ENCODE data around the gene SLC1A5.

DNA sequence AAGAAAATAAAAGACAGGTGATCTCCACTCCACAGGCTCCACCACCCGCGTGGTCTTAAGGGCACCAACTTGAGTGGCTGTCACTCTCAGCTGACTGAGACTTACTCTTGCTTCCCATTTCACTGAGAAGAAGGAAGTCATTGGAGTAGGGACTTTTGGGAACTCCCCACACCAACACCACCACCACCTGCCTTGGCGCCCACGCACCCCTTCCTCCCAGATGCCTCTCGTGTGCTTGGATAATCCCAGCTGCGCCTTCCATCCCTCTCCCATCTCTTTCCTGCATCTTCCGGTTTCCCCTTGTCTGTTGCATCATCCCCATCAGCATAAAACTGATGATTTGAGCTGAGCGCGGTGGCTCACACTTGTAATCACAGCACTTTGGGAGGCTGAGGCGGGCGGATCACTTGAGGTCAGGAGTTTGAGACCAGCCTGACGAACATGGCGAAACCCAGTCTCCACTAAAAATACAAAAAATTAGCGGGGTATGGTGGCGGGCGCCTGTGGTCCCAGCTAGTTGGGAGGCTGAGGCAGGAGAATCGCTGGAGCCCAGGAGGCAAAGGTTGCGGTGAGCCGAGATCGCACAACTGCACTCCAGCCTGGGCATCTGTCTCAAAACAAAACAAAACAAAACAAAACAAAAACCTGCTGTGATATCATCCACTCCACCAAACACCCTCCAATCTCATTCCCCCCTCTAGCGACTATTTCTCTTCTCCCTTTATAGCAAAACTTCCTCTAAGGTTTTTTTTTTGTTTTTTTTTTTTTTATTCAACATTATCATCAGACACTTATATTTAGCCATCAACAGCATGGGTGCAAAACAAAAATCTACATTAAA lies 36.7 kb upstream of the SLC1A5 start:
- TF ChIP-seq, protein P1, sequence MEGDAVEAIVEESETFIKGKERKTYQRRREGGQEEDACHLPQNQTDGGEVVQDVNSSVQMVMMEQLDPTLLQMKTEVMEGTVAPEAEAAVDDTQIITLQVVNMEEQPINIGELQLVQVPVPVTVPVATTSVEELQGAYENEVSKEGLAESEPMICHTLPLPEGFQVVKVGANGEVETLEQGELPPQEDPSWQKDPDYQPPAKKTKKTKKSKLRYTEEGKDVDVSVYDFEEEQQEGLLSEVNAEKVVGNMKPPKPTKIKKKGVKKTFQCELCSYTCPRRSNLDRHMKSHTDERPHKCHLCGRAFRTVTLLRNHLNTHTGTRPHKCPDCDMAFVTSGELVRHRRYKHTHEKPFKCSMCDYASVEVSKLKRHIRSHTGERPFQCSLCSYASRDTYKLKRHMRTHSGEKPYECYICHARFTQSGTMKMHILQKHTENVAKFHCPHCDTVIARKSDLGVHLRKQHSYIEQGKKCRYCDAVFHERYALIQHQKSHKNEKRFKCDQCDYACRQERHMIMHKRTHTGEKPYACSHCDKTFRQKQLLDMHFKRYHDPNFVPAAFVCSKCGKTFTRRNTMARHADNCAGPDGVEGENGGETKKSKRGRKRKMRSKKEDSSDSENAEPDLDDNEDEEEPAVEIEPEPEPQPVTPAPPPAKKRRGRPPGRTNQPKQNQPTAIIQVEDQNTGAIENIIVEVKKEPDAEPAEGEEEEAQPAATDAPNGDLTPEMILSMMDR (IDR thresholded peaks at IDR 0.05), result no peak
- TF ChIP-seq USF2 (CRISPR knock-in tag; IDR thresholded peaks at IDR 0.05) (no peak), EMX1 (CRISPR knock-in tag; IDR thresholded peaks at IDR 0.05) (no peak), MAX (CRISPR knock-in tag; IDR thresholded peaks at IDR 0.05) (no peak), TCF7 (CRISPR knock-in tag; IDR thresholded peaks at IDR 0.05; ENCODE audit: low read depth) (no peak), ATF2 (CRISPR knock-in tag; IDR thresholded peaks at IDR 0.05; ENCODE audit: borderline replicate concordance, low read depth) (no peak), FOXJ3 (CRISPR knock-in tag; IDR thresholded peaks at IDR 0.05; ENCODE audit: borderline replicate concordance) (no peak), CBFB (CRISPR knock-in tag; IDR thresholded peaks at IDR 0.05; ENCODE audit: low read depth) (no peak), ZSCAN18 (CRISPR knock-in tag; IDR thresholded peaks at IDR 0.05) (no peak), SP1 (CRISPR knock-in tag; conservative IDR thresholded peaks at IDR 0.05) (no peak), GABPB1 (CRISPR knock-in tag; IDR thresholded peaks at IDR 0.05) (no peak), NFYB (CRISPR knock-in tag; conservative IDR thresholded peaks at IDR 0.05; ENCODE audit: low read depth) (no peak), FOXP1 (CRISPR knock-in tag; IDR thresholded peaks at IDR 0.05; ENCODE audit: borderline replicate concordance) (no peak)
- TF ChIP-seq, protein P2, sequence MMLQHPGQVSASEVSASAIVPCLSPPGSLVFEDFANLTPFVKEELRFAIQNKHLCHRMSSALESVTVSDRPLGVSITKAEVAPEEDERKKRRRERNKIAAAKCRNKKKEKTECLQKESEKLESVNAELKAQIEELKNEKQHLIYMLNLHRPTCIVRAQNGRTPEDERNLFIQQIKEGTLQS (CRISPR knock-in tag; conservative IDR thresholded peaks at IDR 0.05), result no peak
